SK-N-SH (cell line): ENCODE results near the gene RIOK3. TPM values are rescaled to one million over a fixed set of nuclear protein-coding genes. Genes with fewer than 3 reads are reported as not detected.

Experiments used
- CTCF ChIA-PET: fragments of 300-600, 350-600 bp; formaldehyde crosslinking; extraction: SDS; loops from one replicate; lab custom pipeline; 2021; lab: Yijun Ruan, JAX
- POLR2A ChIA-PET: fragments of 350-600 bp; sonication (Branson Sonifier 250); formaldehyde crosslinking; extraction: SDS; loops from one replicate; lab custom pipeline; 2020; ENCODE audit warnings: antibody characterized with exemption, inconsistent platforms; lab: Yijun Ruan, JAX
- DNase-seq: peaks from one replicate; pipeline ENCODE4 v3.0.0; 2012
- H2AFZ ChIP-seq: fragments of 200-600 bp; sonication (generic); 2 replicates; pipeline ENCODE4 v1.8.1; 2016; ENCODE audit warnings: antibody characterized with exemption, mild to moderate bottlenecking, low read depth
- H3F3A ChIP-seq: fragments of 200-600 bp; sonication (generic); replicated peaks from 2 replicates; pipeline ENCODE3; 2016; ENCODE audit warnings: antibody characterized with exemption, mild to moderate bottlenecking; ENCODE audit not compliant: insufficient read depth
- H3K27ac ChIP-seq, 2 experiments: fragments of 200-500 bp in 1 of 2; fragments of 200-600 bp in 1 of 2; sonication (Bioruptor generic) in 1 of 2; sonication (generic), shearing (Covaris generic) in 1 of 2; 2 replicates each; pipeline versions ENCODE4 v1.5.1 to v1.6.1; 2014 to 2016; ENCODE audit warnings: low read depth in 2 of 2, inconsistent platforms in 1 of 2, low read length in 1 of 2, mild to moderate bottlenecking in 1 of 2, mixed read lengths in 1 of 2
- H3K27me3 ChIP-seq: fragments of 200-600 bp; sonication (generic), shearing (Covaris generic); 2 replicates; pipeline ENCODE4 v1.6.1; 2016; ENCODE audit warnings: mixed run types; ENCODE audit not compliant: insufficient read depth
- H3K36me3 ChIP-seq, 2 experiments: fragments of 200-500 bp in 1 of 2; fragments of 200-600 bp in 1 of 2; sonication (Bioruptor generic) in 1 of 2; sonication (generic) in 1 of 2; replicated peaks in 1 of 2; 2 replicates each; pipeline versions ENCODE3 to v1.5.1; 2014 to 2016; ENCODE audit warnings: low read length in 1 of 2, mild to moderate bottlenecking in 1 of 2; ENCODE audit not compliant: insufficient read depth in 2 of 2, control insufficient read depth in 1 of 2
- H3K4me1 ChIP-seq, 2 experiments: fragments of 200-500 bp in 1 of 2; fragments of 200-600 bp in 1 of 2; sonication (Bioruptor generic) in 1 of 2; sonication (generic), shearing (Covaris generic) in 1 of 2; 2 replicates each; pipeline versions ENCODE4 v1.5.1 to v1.6.1; 2014 to 2016; ENCODE audit warnings: low read depth in 1 of 2, low read length in 1 of 2, mixed run types in 1 of 2; ENCODE audit not compliant: insufficient read depth in 2 of 2, control insufficient read depth in 1 of 2
- H3K4me2 ChIP-seq: fragments of 200-600 bp; sonication (generic), shearing (Covaris generic); 2 replicates; pipeline ENCODE4 v1.6.1; 2017; ENCODE audit warnings: mixed run types
- H3K4me3 ChIP-seq, 2 experiments: fragments of 200-500 bp in 1 of 2; fragments of 200-600 bp in 1 of 2; sonication (Bioruptor generic) in 1 of 2; sonication (generic), shearing (Covaris generic) in 1 of 2; 2 replicates each; pipeline versions ENCODE4 v1.5.1 to v1.8.1; 2014 to 2016; ENCODE audit warnings: low read depth in 2 of 2, inconsistent platforms in 1 of 2, low read length in 1 of 2, mild to moderate bottlenecking in 1 of 2, mixed read lengths in 1 of 2, moderate library complexity in 1 of 2
- H3K79me2 ChIP-seq: fragments of 200-600 bp; sonication (generic); 2 replicates; pipeline ENCODE4 v1.8.1; 2017; ENCODE audit warnings: mild to moderate bottlenecking; ENCODE audit not compliant: insufficient read depth
- H3K9ac ChIP-seq: fragments of 200-600 bp; sonication (generic); 2 replicates; pipeline ENCODE4 v1.6.1; 2017; ENCODE audit warnings: mixed run types
- H3K9me2 ChIP-seq: fragments of 200-600 bp; sonication (generic); 2 replicates; pipeline ENCODE4 v1.6.1; 2017; ENCODE audit warnings: mixed run types
- H3K9me3 ChIP-seq: fragments of 200-600 bp; sonication (generic); 2 replicates; pipeline ENCODE4 v1.6.1; 2017; ENCODE audit warnings: mixed run types, mild to moderate bottlenecking, moderate library complexity
- H4K20me1 ChIP-seq: fragments of 200-600 bp; sonication (generic); 2 replicates; pipeline ENCODE4 v1.6.1; 2017; ENCODE audit warnings: mild to moderate bottlenecking, mixed run types; ENCODE audit not compliant: insufficient read depth
- CHD2 ChIP-seq: fragments of 150-350 bp; IDR thresholded peaks from 2 replicates; pipeline ENCODE4 v1.6.1; 2018; ENCODE audit warnings: low read length; ENCODE audit not compliant: partially characterized antibody
- ELF1 ChIP-seq: IDR thresholded peaks from 2 replicates; pipeline ENCODE4 v1.4.0; 2012
- EZH2phosphoT487 ChIP-seq: fragments of 200-600 bp; sonication (generic); IDR thresholded peaks from 2 replicates; pipeline ENCODE4 v1.6.1; 2017; ENCODE audit warnings: low read depth, mixed run types, mild to moderate bottlenecking, antibody characterized with exemption, moderate library complexity, borderline replicate concordance
- FOXJ3 ChIP-seq: sonication (generic); formaldehyde crosslinking; IDR thresholded peaks from 2 replicates; pipeline ENCODE4 v1.5.1; 2020; ENCODE audit warnings: mild to moderate bottlenecking, missing genetic modification reagents
- MAX ChIP-seq: IDR thresholded peaks from 2 replicates; pipeline ENCODE4 v1.4.0; 2012; ENCODE audit warnings: low read depth
- MEF2A ChIP-seq: IDR thresholded peaks from 2 replicates; pipeline ENCODE4 v1.4.0; 2012; ENCODE audit warnings: low read depth, borderline replicate concordance
- MXI1 ChIP-seq: IDR thresholded peaks from 2 replicates; pipeline ENCODE4 v1.6.1; 2012; ENCODE audit warnings: mild to moderate bottlenecking, low read depth, low read length, improper control_type of control experiment
- POLR2AphosphoS5 ChIP-seq: IDR thresholded peaks from 2 replicates; pipeline ENCODE4 v1.6.1; 2012; ENCODE audit warnings: low read depth, low read length
- RAD21 ChIP-seq: IDR thresholded peaks from 2 replicates; pipeline ENCODE4 v1.6.1; 2012; ENCODE audit warnings: mild to moderate bottlenecking, low read length
- REST ChIP-seq: IDR thresholded peaks from 2 replicates; pipeline ENCODE4 v1.6.1; 2012; ENCODE audit warnings: mild to moderate bottlenecking, low read depth, low read length, moderate library complexity
- SIN3A ChIP-seq: IDR thresholded peaks from 2 replicates; pipeline ENCODE4 v1.6.1; 2012; ENCODE audit warnings: low read depth, mild to moderate bottlenecking, low read length, moderate library complexity, borderline replicate concordance
- SMC3 ChIP-seq: IDR thresholded peaks from 2 replicates; pipeline ENCODE4 v1.6.1; 2012; ENCODE audit warnings: low read depth, low read length, improper control_type of control experiment
- TAF1 ChIP-seq: IDR thresholded peaks from 2 replicates; pipeline ENCODE4 v1.6.1; 2012; ENCODE audit warnings: low read depth, mild to moderate bottlenecking, low read length, moderate library complexity, borderline replicate concordance
- TEAD4 ChIP-seq: IDR thresholded peaks from 2 replicates; pipeline ENCODE4 v1.4.0; 2012; ENCODE audit warnings: mild to moderate bottlenecking, borderline replicate concordance; ENCODE audit not compliant: insufficient read depth
- WGBS: methylation state at CpG from one replicate; pipeline ENCODE4 v1.1.6; 2017; ENCODE audit warnings: low lambda C conversion rate; 5-methylcytosine and 5-hydroxymethylcytosine counted together
- polyA plus RNA-seq, 3 experiments: library from polyadenylated mRNA; depleted of rRNA; stranded (reverse); fragments of >200 nt; gene quantifications; 2 replicates each; pipeline ENCODE4 v1.2.3, GENCODE V29; 2012
- TF ChIP-seq, protein P1 (sequence below): fragments of 150-350 bp; IDR thresholded peaks from 2 replicates; pipeline ENCODE4 v1.6.1; 2016; ENCODE audit warnings: mild to moderate bottlenecking, low read depth, low read length

Gene RIOK3
- polyA plus RNA-seq, 1 of the 3 experiments (the other 2 are of a cell fraction): 12.3 TPM

DNA sequence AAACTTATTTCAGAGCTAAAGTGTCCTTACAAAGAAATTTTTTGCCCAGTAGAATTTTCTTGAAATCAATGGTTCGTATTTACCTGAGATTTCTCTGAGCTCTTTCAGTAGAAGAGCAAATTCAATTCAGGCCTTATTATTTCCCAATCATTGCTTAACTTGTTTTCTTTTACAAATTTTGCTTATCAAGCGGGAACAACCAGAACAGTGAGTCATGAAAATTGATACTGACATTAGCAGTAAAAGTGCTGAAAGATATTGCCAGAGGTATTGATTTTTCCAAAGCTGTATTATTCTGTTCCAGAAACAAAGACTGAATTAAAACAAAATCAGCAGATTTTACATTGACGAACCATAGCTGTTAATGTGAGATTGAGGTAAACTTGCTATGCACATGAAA lies 10.1 kb upstream of the RIOK3 start:
- no peak overlapping the region for H3K9ac ChIP-seq
- WGBS: 89% methylated on average over 3 of the region's 3 CpGs
- no peaks in the 10 kb centered on the region for H3K79me2 ChIP-seq
- no peaks in the 10 kb centered on the region; the same call in 1 of the 2 replicates for H3K27me3 ChIP-seq
- TF ChIP-seq MAX (no peak), RAD21 (no peak), MXI1 (no peak), ELF1 (no peak)
- TF ChIP-seq, protein P1, sequence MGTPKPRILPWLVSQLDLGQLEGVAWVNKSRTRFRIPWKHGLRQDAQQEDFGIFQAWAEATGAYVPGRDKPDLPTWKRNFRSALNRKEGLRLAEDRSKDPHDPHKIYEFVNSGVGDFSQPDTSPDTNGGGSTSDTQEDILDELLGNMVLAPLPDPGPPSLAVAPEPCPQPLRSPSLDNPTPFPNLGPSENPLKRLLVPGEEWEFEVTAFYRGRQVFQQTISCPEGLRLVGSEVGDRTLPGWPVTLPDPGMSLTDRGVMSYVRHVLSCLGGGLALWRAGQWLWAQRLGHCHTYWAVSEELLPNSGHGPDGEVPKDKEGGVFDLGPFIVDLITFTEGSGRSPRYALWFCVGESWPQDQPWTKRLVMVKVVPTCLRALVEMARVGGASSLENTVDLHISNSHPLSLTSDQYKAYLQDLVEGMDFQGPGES: no peak
- TF ChIP-seq, all 33 proteins: peak for 0
- no peak overlapping the region for H3K4me2 ChIP-seq
- ChIA-PET POLR2A (no interaction called here), CTCF (interaction anchor here (0.6 kb wide), 1 partner anchor 898 kb away, joined by 3 read pairs; no protein-coding TSS in a partner anchor)
- H3K9me3 ChIP-seq: no peaks in the 10 kb centered on the region
- H3K9me2 ChIP-seq: no peaks in the 10 kb centered on the region
- DNase-seq: no peak
- no peak overlapping the region for H3K27ac ChIP-seq
- H3F3A ChIP-seq: no peaks in the 10 kb centered on the region
- H4K20me1 ChIP-seq: no peaks in the 10 kb centered on the region
- no peak overlapping the region for H3K4me3 ChIP-seq
- no peaks in the 10 kb centered on the region for H3K36me3 ChIP-seq
- peaks cover 0 to 5% of the 10 kb centered on the region in 2 experiments; a peak in 1 of 4 replicates for H3K4me1 ChIP-seq
- no peak overlapping the region for H2AFZ ChIP-seq

DNA sequence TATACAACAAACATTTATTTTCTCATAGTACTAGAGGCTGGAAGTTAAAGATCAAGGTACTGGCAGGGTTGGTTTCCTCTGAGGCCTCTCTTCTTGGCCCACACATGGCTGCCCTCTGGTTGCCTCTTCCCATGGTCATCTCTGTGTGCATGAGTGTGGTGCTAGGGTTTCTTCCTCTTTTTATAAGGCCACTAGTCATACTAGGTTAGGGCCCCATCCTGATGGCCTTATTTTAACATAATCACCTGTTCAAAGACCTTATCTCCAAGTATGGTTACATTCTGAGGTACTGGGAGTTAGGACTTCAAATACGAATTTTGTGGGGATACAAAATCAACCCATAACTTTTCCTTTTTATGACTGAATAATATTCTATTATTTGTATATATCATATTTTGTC lies 4.8 kb upstream of the RIOK3 start:
- Histone ChIP-seq H3F3A (no peaks in the 10 kb centered on the region), H3K9me2 (no peaks in the 10 kb centered on the region), H3K79me2 (peaks cover 2% of the 10 kb centered on the region; the same call in 1 of the 2 replicates), H3K36me3 (no peaks in the 10 kb centered on the region), H3K4me1 (0 out of 4 replicates have a peak, but pooled peaks cover 0 to 4% of the 10 kb centered on the region in 2 experiments), H4K20me1 (no peaks in the 10 kb centered on the region), H3K27me3 (no peaks in the 10 kb centered on the region; the same call in 1 of the 2 replicates), H3K9me3 (no peaks in the 10 kb centered on the region), H3K4me3 (no peak overlapping the region), H3K27ac (no peak overlapping the region), H3K9ac (no peak overlapping the region), H2AFZ (no peak overlapping the region), H3K4me2 (no peak overlapping the region)
- WGBS: 62% methylated on average over 1 of the region's 1 CpG
- CTCF ChIA-PET: no interaction called here
- TF ChIP-seq EZH2phosphoT487: no peak
- TF ChIP-seq TEAD4: no peak
- TF ChIP-seq SMC3: no peak
- no peak for TF ChIP-seq MEF2A
- TF ChIP-seq RAD21: no peak
- TF ChIP-seq CHD2: no peak
- no peak for TF ChIP-seq TAF1
- TF ChIP-seq POLR2AphosphoS5: no peak
- no peak for TF ChIP-seq FOXJ3 (CRISPR knock-in tag)
- TF ChIP-seq SIN3A: no peak
- TF ChIP-seq REST: no peak
- TF ChIP-seq MAX: no peak
- no peak for DNase-seq
- POLR2A ChIA-PET: no interaction called here
